Astrocyte (in vitro differentiated cells and primary cell): ENCODE data around the gene FBN1. TPM values are rescaled to one million over a fixed set of nuclear protein-coding genes. Genes with fewer than 3 reads are reported as not detected.

Experiments
- DNase-seq: peaks from one replicate; pipeline ENCODE4 v3.0.0-alpha.2; 2010; ENCODE audit warnings: low read depth
- FAIRE-seq: peaks from 2 replicates; lab custom pipeline; 2011; peaks lifted over from hg19 to GRCh38; lab: Jason Lieb, UNC
- H2AFZ ChIP-seq: 2 replicates; pipeline ENCODE4 v1.6.0; 2012; ENCODE audit warnings: low read depth, low read length, inconsistent platforms
- H3K27ac ChIP-seq: 2 replicates; pipeline ENCODE4 v1.5.1; 2011; ENCODE audit warnings: low read depth, low read length, inconsistent platforms
- H3K27me3 ChIP-seq: 2 replicates; pipeline ENCODE4 v1.6.0; 2011; ENCODE audit warnings: low read length, inconsistent platforms; ENCODE audit not compliant: insufficient read depth
- H3K36me3 ChIP-seq: 2 replicates; pipeline ENCODE4 v1.5.1; 2011; ENCODE audit warnings: low read length, inconsistent platforms; ENCODE audit not compliant: insufficient read depth
- H3K4me1 ChIP-seq: 2 replicates; pipeline ENCODE4 v1.5.1; 2011; ENCODE audit warnings: low read length, inconsistent platforms; ENCODE audit not compliant: insufficient read depth
- H3K4me2 ChIP-seq: 2 replicates; pipeline ENCODE4 v1.6.0; 2012; ENCODE audit warnings: low read length, inconsistent platforms
- H3K4me3 ChIP-seq: 2 replicates; pipeline ENCODE4 v1.5.1; 2011; ENCODE audit warnings: low read depth, mild to moderate bottlenecking, low read length, inconsistent platforms; ENCODE audit not compliant: insufficient read depth
- H3K79me2 ChIP-seq: 2 replicates; pipeline ENCODE4 v1.6.0; 2012; ENCODE audit warnings: mild to moderate bottlenecking, low read length, inconsistent platforms; ENCODE audit not compliant: insufficient read depth
- H3K9ac ChIP-seq: 2 replicates; pipeline ENCODE4 v1.6.0; 2012; ENCODE audit warnings: mild to moderate bottlenecking, low read length, inconsistent platforms
- H3K9me3 ChIP-seq: 2 replicates; pipeline ENCODE4 v1.5.1; 2012; ENCODE audit warnings: low read depth, mild to moderate bottlenecking, low read length, inconsistent platforms; ENCODE audit not compliant: insufficient read depth
- H4K20me1 ChIP-seq: 2 replicates; pipeline ENCODE4 v1.6.0; 2012; ENCODE audit warnings: low read length, inconsistent platforms; ENCODE audit not compliant: insufficient read depth
- H3K27ac Mint-ChIP-seq: one replicate; pipeline ENCODE4 v1.8.0; 2021; ENCODE audit warnings: mild to moderate bottlenecking, mixed read lengths; ENCODE audit not compliant: unreplicated experiment
- H3K27me3 Mint-ChIP-seq: one replicate; pipeline ENCODE4 v1.8.0; 2021; ENCODE audit warnings: low read depth, mixed read lengths; ENCODE audit not compliant: unreplicated experiment
- H3K36me3 Mint-ChIP-seq: one replicate; pipeline ENCODE4 v1.8.0; 2021; ENCODE audit warnings: low read depth, mixed read lengths; ENCODE audit not compliant: unreplicated experiment
- H3K4me1 Mint-ChIP-seq: one replicate; pipeline ENCODE4 v1.8.0; 2021; ENCODE audit warnings: low read depth, mixed read lengths; ENCODE audit not compliant: unreplicated experiment
- H3K4me3 Mint-ChIP-seq: one replicate; pipeline ENCODE4 v1.8.0; 2021; ENCODE audit warnings: mild to moderate bottlenecking, moderate library complexity, mixed read lengths; ENCODE audit not compliant: unreplicated experiment
- H3K9me3 Mint-ChIP-seq: one replicate; pipeline ENCODE4 v1.8.0; 2021; ENCODE audit warnings: mild to moderate bottlenecking, mixed read lengths; ENCODE audit not compliant: unreplicated experiment
- CTCF ChIP-seq: IDR thresholded peaks from 2 replicates; pipeline ENCODE4 v1.5.1; 2011; ENCODE audit warnings: low read depth, mild to moderate bottlenecking, inconsistent platforms, low read length, moderate library complexity; ENCODE audit not compliant: insufficient read depth
- EZH2 ChIP-seq: IDR thresholded peaks from 2 replicates; pipeline ENCODE4 v1.6.1; 2012; ENCODE audit warnings: mild to moderate bottlenecking, low read length, inconsistent platforms; ENCODE audit not compliant: insufficient read depth
- total RNA-seq: library from RNA; stranded (reverse); gene quantifications from 2 replicates; pipeline ENCODE4 v1.2.1, GENCODE V29; 2021

Gene FBN1
- total RNA-seq, 1 donor from 2014 or later = 210 TPM

GRCh38 chr15:48671103-48672022 is 25.9 kb upstream of the FBN1 start:
- Histone ChIP-seq H3K79me2 (no peaks in the 10 kb centered on the region), H4K20me1 (no peaks in the 10 kb centered on the region), H3K27ac (peak overlapping the region; percentile 89), H3K4me1 (peaks cover 45% of the 10 kb centered on the region), H3K36me3 (no peaks in the 10 kb centered on the region), H3K4me3 (no peak overlapping the region), H3K27me3 (no peaks in the 10 kb centered on the region), H2AFZ (peak overlapping the region; percentile 20), H3K9ac (peak overlapping the region; percentile 61), H3K4me2 (peak overlapping the region; percentile 51), H3K9me3 (no peaks in the 10 kb centered on the region)
- FAIRE-seq (peak; percentile 82), DNase-seq (peak; percentile 91)
- peaks cover 2% of the 10 kb centered on the region for H3K36me3 Mint-ChIP-seq
- H3K9me3 Mint-ChIP-seq = peaks cover 6% of the 10 kb centered on the region
- peaks cover 2% of the 10 kb centered on the region for H3K27me3 Mint-ChIP-seq
- TF ChIP-seq CTCF (no peak), EZH2 (no peak)
- H3K4me1 Mint-ChIP-seq = peaks cover 6% of the 10 kb centered on the region
- no peak overlapping the region for H3K27ac Mint-ChIP-seq
- no peak overlapping the region for H3K4me3 Mint-ChIP-seq

DNA sequence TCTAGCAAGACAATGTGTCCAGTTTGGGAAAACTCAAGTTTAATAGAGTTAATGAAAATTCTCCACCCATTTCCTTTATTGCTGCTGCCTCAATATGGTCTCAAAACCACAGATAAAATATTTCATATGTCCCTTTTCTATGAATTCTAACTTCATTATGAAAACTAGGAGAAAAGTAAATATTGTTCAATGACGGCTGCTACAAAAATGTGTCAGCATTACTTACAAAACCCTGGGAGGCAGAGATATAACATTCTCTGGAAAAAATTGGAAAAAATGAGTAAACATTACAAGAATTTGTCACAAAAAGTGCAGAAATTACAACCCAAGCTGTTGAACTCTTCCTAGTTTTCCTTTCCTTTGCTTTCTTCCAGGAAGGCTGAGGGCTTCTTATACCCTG is 22.2 kb upstream of the FBN1 start:
- Mint-ChIP-seq H3K4me1 (peaks cover 3% of the 10 kb centered on the region), H3K9me3 (peaks cover 3% of the 10 kb centered on the region), H3K36me3 (peaks cover 2% of the 10 kb centered on the region), H3K27me3 (no peaks in the 10 kb centered on the region), H3K4me3 (no peak overlapping the region), H3K27ac (no peak overlapping the region)
- Histone ChIP-seq H3K4me3 (no peak overlapping the region), H3K27me3 (no peaks in the 10 kb centered on the region), H3K27ac (peak overlapping the region; percentile 80), H3K4me2 (peak overlapping the region; percentile 49), H3K36me3 (no peaks in the 10 kb centered on the region), H3K9me3 (no peaks in the 10 kb centered on the region), H3K9ac (peak overlapping the region; percentile 53), H2AFZ (no peak overlapping the region), H3K4me1 (peaks cover 29% of the 10 kb centered on the region), H4K20me1 (no peaks in the 10 kb centered on the region), H3K79me2 (no peaks in the 10 kb centered on the region)
- peak; percentile 89 for FAIRE-seq
- TF ChIP-seq EZH2 = no peak
- TF ChIP-seq CTCF = no peak
- DNase-seq = peak; percentile 66

DNA sequence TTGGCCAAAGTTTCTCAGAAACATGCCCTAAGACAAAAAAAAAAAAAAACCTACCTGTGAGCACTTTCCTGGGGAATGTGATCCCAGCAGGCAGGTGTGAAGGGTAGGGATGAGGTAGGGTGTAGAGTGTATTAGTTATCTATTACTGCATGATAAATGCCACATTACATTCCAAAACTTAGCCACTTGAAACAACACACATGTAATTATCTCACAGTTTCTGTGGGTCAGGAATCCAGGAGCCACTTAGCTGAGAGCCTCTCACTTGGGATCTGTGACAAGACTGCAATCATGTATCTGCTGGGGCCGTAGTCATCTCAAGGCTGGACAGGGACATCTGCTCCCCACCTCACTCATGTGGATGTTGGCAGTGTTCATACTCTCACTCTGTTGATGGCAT is 18.9 kb upstream of the FBN1 start:
- Mint-ChIP-seq H3K4me1 (peaks cover 3% of the 10 kb centered on the region), H3K4me3 (no peak overlapping the region), H3K9me3 (no peaks in the 10 kb centered on the region), H3K27me3 (no peaks in the 10 kb centered on the region), H3K27ac (no peak overlapping the region), H3K36me3 (no peaks in the 10 kb centered on the region)
- FAIRE-seq (no peak), DNase-seq (no peak)
- no peaks in the 10 kb centered on the region for H3K79me2 ChIP-seq
- no peaks in the 10 kb centered on the region for H3K9me3 ChIP-seq
- no peaks in the 10 kb centered on the region for H4K20me1 ChIP-seq
- no peak overlapping the region for H3K27ac ChIP-seq
- H3K9ac ChIP-seq = no peak overlapping the region
- H3K4me2 ChIP-seq = no peak overlapping the region
- peaks cover 11% of the 10 kb centered on the region for H3K4me1 ChIP-seq
- no peaks in the 10 kb centered on the region for H3K27me3 ChIP-seq
- no peak overlapping the region for H2AFZ ChIP-seq
- no peaks in the 10 kb centered on the region for H3K36me3 ChIP-seq
- no peak overlapping the region for H3K4me3 ChIP-seq
- TF ChIP-seq EZH2 = no peak
- no peak for TF ChIP-seq CTCF
